ENCODE measurements around the gene NOL7. TPM values are rescaled to one million over a fixed set of nuclear protein-coding genes. Genes with fewer than 3 reads are reported as not detected.
A peak's percentile ranks its signal among the peaks of the same experiment; 100 is the strongest.

NOL7 gene
- total RNA-seq, 1 donor from 2014 or later = 79.5 TPM

DNA sequence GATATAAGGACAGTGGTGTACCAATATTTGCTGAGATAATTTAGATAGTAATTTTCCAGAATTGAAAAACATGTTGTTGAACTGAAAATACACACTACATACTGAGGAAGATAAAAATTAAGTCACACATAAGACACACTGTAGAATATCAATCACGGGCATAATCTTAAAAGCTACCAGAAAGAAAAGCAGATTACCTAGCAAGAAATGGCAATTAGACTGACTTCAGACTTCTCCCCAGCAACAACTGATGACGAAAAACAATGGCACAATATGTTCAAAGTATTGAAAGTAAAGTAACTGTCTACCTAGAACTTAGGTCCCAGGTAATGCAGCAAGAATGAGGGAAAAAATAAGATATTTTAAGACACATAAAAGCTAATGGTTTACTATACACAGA lies 46.5 kb downstream of the NOL7 start:
- Histone ChIP-seq H3K27me3 (no peaks in the 10 kb centered on the region), H3K9ac (no peak overlapping the region), H3K9me3 (ENCODE audit: low read depth) (no peaks in the 10 kb centered on the region), H4K20me1 (ENCODE audit: low read depth) (peaks cover 9% of the 10 kb centered on the region), H3K27ac (no peak overlapping the region), H3K79me2 (ENCODE audit: low read depth) (peaks cover 98% of the 10 kb centered on the region), H3K36me3 (no peaks in the 10 kb centered on the region), H3K4me3 (no peak overlapping the region), H2AFZ (replicated peaks) (no peak overlapping the region), H3F3A (ENCODE audit: low read depth) (no peaks in the 10 kb centered on the region), H3K4me1 (peaks cover 7% of the 10 kb centered on the region), H3K4me2 (no peak overlapping the region)
- no peaks in the 10 kb centered on the region for H3K4me1 Mint-ChIP-seq
- peaks cover 16% of the 10 kb centered on the region for H3K36me3 Mint-ChIP-seq
- TF ChIP-seq, protein P1, sequence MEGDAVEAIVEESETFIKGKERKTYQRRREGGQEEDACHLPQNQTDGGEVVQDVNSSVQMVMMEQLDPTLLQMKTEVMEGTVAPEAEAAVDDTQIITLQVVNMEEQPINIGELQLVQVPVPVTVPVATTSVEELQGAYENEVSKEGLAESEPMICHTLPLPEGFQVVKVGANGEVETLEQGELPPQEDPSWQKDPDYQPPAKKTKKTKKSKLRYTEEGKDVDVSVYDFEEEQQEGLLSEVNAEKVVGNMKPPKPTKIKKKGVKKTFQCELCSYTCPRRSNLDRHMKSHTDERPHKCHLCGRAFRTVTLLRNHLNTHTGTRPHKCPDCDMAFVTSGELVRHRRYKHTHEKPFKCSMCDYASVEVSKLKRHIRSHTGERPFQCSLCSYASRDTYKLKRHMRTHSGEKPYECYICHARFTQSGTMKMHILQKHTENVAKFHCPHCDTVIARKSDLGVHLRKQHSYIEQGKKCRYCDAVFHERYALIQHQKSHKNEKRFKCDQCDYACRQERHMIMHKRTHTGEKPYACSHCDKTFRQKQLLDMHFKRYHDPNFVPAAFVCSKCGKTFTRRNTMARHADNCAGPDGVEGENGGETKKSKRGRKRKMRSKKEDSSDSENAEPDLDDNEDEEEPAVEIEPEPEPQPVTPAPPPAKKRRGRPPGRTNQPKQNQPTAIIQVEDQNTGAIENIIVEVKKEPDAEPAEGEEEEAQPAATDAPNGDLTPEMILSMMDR (IDR thresholded peaks at IDR 0.05) = no peak
- TF ChIP-seq EZH2phosphoT487 (IDR thresholded peaks at IDR 0.05) (no peak), EZH2 (IDR thresholded peaks at IDR 0.05) (no peak)
- H3K4me3 Mint-ChIP-seq = no peak overlapping the region
- H3K9me3 Mint-ChIP-seq = peaks cover 22% of the 10 kb centered on the region
- H3K27ac Mint-ChIP-seq = no peak overlapping the region
- no peaks in the 10 kb centered on the region for H3K27me3 Mint-ChIP-seq (ENCODE audit: insufficient read depth, low read depth)
- no peak for DNase-seq (ENCODE audit: low spot score)

DNA sequence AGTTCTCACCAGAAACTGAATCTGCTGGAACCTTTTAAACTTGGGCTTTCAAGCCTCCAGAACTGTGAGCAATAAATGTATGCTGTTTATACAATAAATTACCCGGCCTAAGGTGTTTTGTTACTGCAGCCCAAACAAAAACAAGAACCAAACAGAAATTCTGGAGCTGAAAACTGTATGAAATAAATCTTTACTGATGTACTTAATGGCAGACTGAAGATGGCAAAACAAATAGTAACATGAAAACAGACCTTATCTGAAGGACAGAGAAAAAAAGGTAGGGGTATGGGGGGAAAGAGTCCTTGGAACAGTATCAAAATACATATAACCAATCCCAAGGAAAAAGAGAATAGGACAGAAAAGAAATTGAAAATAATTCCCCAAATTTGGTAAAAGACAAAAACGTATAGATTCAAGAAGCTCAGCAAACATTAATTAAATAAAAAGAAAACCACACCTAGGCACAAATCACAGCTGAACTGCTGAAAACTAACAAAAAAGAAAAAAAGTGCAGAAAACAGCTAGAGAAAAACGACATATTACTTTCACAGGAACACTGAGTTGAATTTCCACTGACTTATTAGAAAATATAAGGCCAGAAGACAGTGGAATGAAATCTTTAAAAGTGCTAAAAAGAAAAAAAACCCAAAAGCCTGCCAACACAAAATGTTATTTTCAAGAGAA lies 47.7 kb downstream of the NOL7 start:
- H3K4me1 ChIP-seq = peaks cover 7% of the 10 kb centered on the region
- H3K4me3 ChIP-seq = no peak overlapping the region
- H4K20me1 ChIP-seq (ENCODE audit: low read depth) = peaks cover 9% of the 10 kb centered on the region
- Mint-ChIP-seq H3K27ac (no peak overlapping the region), H3K4me3 (no peak overlapping the region), H3K36me3 (peaks cover 19% of the 10 kb centered on the region), H3K9me3 (peaks cover 22% of the 10 kb centered on the region), H3K27me3 (ENCODE audit: insufficient read depth, low read depth) (no peaks in the 10 kb centered on the region), H3K4me1 (no peaks in the 10 kb centered on the region)
- H3K79me2 ChIP-seq (ENCODE audit: low read depth) = peaks cover 100% of the 10 kb centered on the region
- peak overlapping the region; percentile 5 for H3K4me2 ChIP-seq
- H3F3A ChIP-seq (ENCODE audit: low read depth) = no peaks in the 10 kb centered on the region
- H3K36me3 ChIP-seq = no peaks in the 10 kb centered on the region
- no peaks in the 10 kb centered on the region for H3K9me3 ChIP-seq (ENCODE audit: low read depth)
- no peaks in the 10 kb centered on the region for H3K27me3 ChIP-seq
- no peak overlapping the region for H3K9ac ChIP-seq
- no peak overlapping the region for H2AFZ ChIP-seq (replicated peaks)
- peak overlapping the region; percentile 17 for H3K27ac ChIP-seq
- no peak for DNase-seq (ENCODE audit: low spot score)
- TF ChIP-seq EZH2 (IDR thresholded peaks at IDR 0.05) = no peak
- TF ChIP-seq, protein P1 (IDR thresholded peaks at IDR 0.05) = no peak
- TF ChIP-seq EZH2phosphoT487 (IDR thresholded peaks at IDR 0.05) = no peak

DNA sequence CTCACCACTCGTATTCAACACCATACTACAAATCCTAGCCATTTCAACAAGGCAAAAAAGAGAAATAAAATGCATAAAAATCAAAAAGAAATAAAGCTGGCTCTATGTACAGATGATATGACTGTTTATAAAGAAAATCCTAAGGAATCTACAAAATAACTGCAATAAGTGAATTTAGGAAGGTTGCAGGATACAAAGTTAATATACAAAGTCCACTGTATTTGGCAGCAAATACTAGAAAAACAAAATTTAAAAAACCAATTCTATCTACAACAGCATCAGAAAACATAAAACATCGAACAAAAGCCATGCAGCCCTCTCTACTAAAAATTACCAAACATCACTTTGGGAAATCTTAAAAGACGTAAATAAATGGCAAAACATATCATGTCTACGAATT lies 48.9 kb downstream of the NOL7 start:
- Histone ChIP-seq H3K9me3 (ENCODE audit: low read depth) (no peaks in the 10 kb centered on the region), H3K4me3 (no peak overlapping the region), H3K27ac (no peak overlapping the region), H3K4me1 (peaks cover 7% of the 10 kb centered on the region), H3K36me3 (no peaks in the 10 kb centered on the region), H3K4me2 (no peak overlapping the region), H3K9ac (no peak overlapping the region), H3K27me3 (no peaks in the 10 kb centered on the region), H2AFZ (replicated peaks) (no peak overlapping the region), H4K20me1 (ENCODE audit: low read depth) (peaks cover 9% of the 10 kb centered on the region), H3K79me2 (ENCODE audit: low read depth) (peaks cover 100% of the 10 kb centered on the region), H3F3A (ENCODE audit: low read depth) (no peaks in the 10 kb centered on the region)
- H3K36me3 Mint-ChIP-seq = peaks cover 26% of the 10 kb centered on the region
- no peak overlapping the region for H3K27ac Mint-ChIP-seq
- no peak overlapping the region for H3K4me3 Mint-ChIP-seq
- DNase-seq (ENCODE audit: low spot score) = no peak
- H3K9me3 Mint-ChIP-seq = peaks cover 33% of the 10 kb centered on the region
- no peaks in the 10 kb centered on the region for H3K4me1 Mint-ChIP-seq
- H3K27me3 Mint-ChIP-seq (ENCODE audit: insufficient read depth, low read depth) = no peaks in the 10 kb centered on the region
- TF ChIP-seq EZH2 (IDR thresholded peaks at IDR 0.05) (no peak), EZH2phosphoT487 (IDR thresholded peaks at IDR 0.05) (no peak)
- TF ChIP-seq, protein P1 (IDR thresholded peaks at IDR 0.05) = no peak

Measured in neural progenitor cell (in vitro differentiated cells).